ENCODE measurements around the gene EPB41L5.
"Not testable (repeated sequence)": the region's sequence is repeated elsewhere in the genome, so short reads cannot be mapped to it uniquely, and the experiment has no call there.

Gene EPB41L5

GRCh38 chr2:120018549-120018948, 5.7 kb downstream of the EPB41L5 start:
- Histone ChIP-seq H3K9me3 (ENCODE audit: control insufficient read depth, low read length) (no peaks in the 10 kb centered on the region), H3K27me3 (ENCODE audit: control insufficient read depth, insufficient read depth, low read length) (no peaks in the 10 kb centered on the region), H3K27ac (no peak overlapping the region), H3K9ac (no peak overlapping the region), H2AFZ (no peak overlapping the region), H3K4me2 (ENCODE audit: low read length) (no peak overlapping the region), H3K79me2 (peaks cover 19% of the 10 kb centered on the region), H3K36me3 (ENCODE audit: control insufficient read depth, insufficient read depth, low read length) (no peaks in the 10 kb centered on the region), H3K4me3 (ENCODE audit: low read depth, low read length) (no peak overlapping the region), H3K4me1 (no peaks in the 10 kb centered on the region)
- TF ChIP-seq CTCF (IDR thresholded peaks at IDR 0.05) = no peak

- Histone ChIP-seq H3K36me3 (ENCODE audit: control insufficient read depth, insufficient read depth, low read length) (no peaks in the 10 kb centered on the region), H3K4me1 (no peaks in the 10 kb centered on the region), H3K9me3 (ENCODE audit: control insufficient read depth, low read length) (no peaks in the 10 kb centered on the region), H3K9ac (no peak overlapping the region), H3K4me2 (ENCODE audit: low read length) (no peak overlapping the region), H3K27me3 (ENCODE audit: control insufficient read depth, insufficient read depth, low read length) (no peaks in the 10 kb centered on the region), H3K27ac (no peak overlapping the region), H3K4me3 (ENCODE audit: low read depth, low read length) (no peak overlapping the region), H3K79me2 (peaks cover 23% of the 10 kb centered on the region), H2AFZ (no peak overlapping the region)
- no peak for TF ChIP-seq CTCF (IDR thresholded peaks at IDR 0.05)
Measured at GRCh38 chr2:120020554-120020953, 7.7 kb downstream of the EPB41L5 start.

- not testable (repeated sequence) for H3K4me1 ChIP-seq; H3K27me3 ChIP-seq (ENCODE audit: control insufficient read depth, insufficient read depth, low read length); H3K9ac ChIP-seq; H2AFZ ChIP-seq; H3K4me3 ChIP-seq (ENCODE audit: low read depth, low read length); H3K4me2 ChIP-seq (ENCODE audit: low read length); H3K27ac ChIP-seq; H3K36me3 ChIP-seq (ENCODE audit: control insufficient read depth, insufficient read depth, low read length); H3K9me3 ChIP-seq (ENCODE audit: control insufficient read depth, low read length)
- peaks cover 33% of the 10 kb centered on the region for H3K79me2 ChIP-seq
Measured at GRCh38 chr2:120022505-120022904, 9.6 kb downstream of the EPB41L5 start.

GRCh38 chr2:120026890-120027289, 14.0 kb downstream of the EPB41L5 start:
- no peaks in the 10 kb centered on the region for H3K27me3 ChIP-seq (ENCODE audit: control insufficient read depth, insufficient read depth, low read length)
- no peaks in the 10 kb centered on the region for H3K36me3 ChIP-seq (ENCODE audit: control insufficient read depth, insufficient read depth, low read length)
- H2AFZ ChIP-seq = no peak overlapping the region
- peaks cover 35% of the 10 kb centered on the region for H3K79me2 ChIP-seq
- H3K9me3 ChIP-seq (ENCODE audit: control insufficient read depth, low read length) = no peaks in the 10 kb centered on the region
- no peak for TF ChIP-seq CTCF (IDR thresholded peaks at IDR 0.05)
- H3K4me1 ChIP-seq = peaks cover 13% of the 10 kb centered on the region
- no peak overlapping the region for H3K27ac ChIP-seq
- H3K4me2 ChIP-seq (ENCODE audit: low read length) = no peak overlapping the region
- no peak overlapping the region for H3K4me3 ChIP-seq (ENCODE audit: low read depth, low read length)
- no peak overlapping the region for H3K9ac ChIP-seq

- H3K4me3 ChIP-seq (ENCODE audit: low read depth, low read length) = no peak overlapping the region
- H3K27ac ChIP-seq = no peak overlapping the region
- no peaks in the 10 kb centered on the region for H3K36me3 ChIP-seq (ENCODE audit: control insufficient read depth, insufficient read depth, low read length)
- no peak overlapping the region for H3K4me2 ChIP-seq (ENCODE audit: low read length)
- H2AFZ ChIP-seq = no peak overlapping the region
- H3K9ac ChIP-seq = no peak overlapping the region
- H3K9me3 ChIP-seq (ENCODE audit: control insufficient read depth, low read length) = no peaks in the 10 kb centered on the region
- peaks cover 21% of the 10 kb centered on the region for H3K79me2 ChIP-seq
- H3K4me1 ChIP-seq = peaks cover 13% of the 10 kb centered on the region
- H3K27me3 ChIP-seq (ENCODE audit: control insufficient read depth, insufficient read depth, low read length) = no peaks in the 10 kb centered on the region
- no peak for TF ChIP-seq CTCF (IDR thresholded peaks at IDR 0.05)
Measured at GRCh38 chr2:120028795-120029194, 15.9 kb downstream of the EPB41L5 start.
